ENCODE results near the gene FLNC.
A peak's percentile ranks its signal among the peaks of the same experiment; 100 is the strongest.

FLNC gene

GRCh38 chr7:128831994-128832879, 2.0 kb downstream of the FLNC start:
- DNase-seq (ENCODE audit: low spot score) = no peak

GRCh38 chr7:128832880-128833147, 2.6 kb downstream of the FLNC start:
- DNase-seq (ENCODE audit: low spot score) = no peak

- no peak for DNase-seq (ENCODE audit: low spot score)
Observed at GRCh38 chr7:128833148-128833945, 3.1 kb downstream of the FLNC start.

- no peak for DNase-seq (ENCODE audit: low spot score)
Observed at GRCh38 chr7:128833946-128834325, 3.7 kb downstream of the FLNC start.

GRCh38 chr7:128835231-128835751, 5.1 kb downstream of the FLNC start:
- no peak for DNase-seq (ENCODE audit: low spot score)

- DNase-seq (ENCODE audit: low spot score) = no peak
Observed at GRCh38 chr7:128835790-128836641, 5.8 kb downstream of the FLNC start.

- no peak for DNase-seq (ENCODE audit: low spot score)
Observed at GRCh38 chr7:128836729-128837348, 6.6 kb downstream of the FLNC start.

- no peak for DNase-seq (ENCODE audit: low spot score)
Observed at GRCh38 chr7:128837521-128837921, 7.3 kb downstream of the FLNC start.

- DNase-seq (ENCODE audit: low spot score) = no peak
Observed at GRCh38 chr7:128838109-128838779, 8.0 kb downstream of the FLNC start.

- DNase-seq (ENCODE audit: low spot score) = no peak
Observed at GRCh38 chr7:128838981-128839731, 8.9 kb downstream of the FLNC start.

- no peak for DNase-seq (ENCODE audit: low spot score)
Observed at GRCh38 chr7:128839751-128840177, 9.6 kb downstream of the FLNC start.

GRCh38 chr7:128840326-128841170, 10.3 kb downstream of the FLNC start:
- DNase-seq (ENCODE audit: low spot score) = no peak

GRCh38 chr7:128841171-128841690, 11.0 kb downstream of the FLNC start:
- DNase-seq (ENCODE audit: low spot score) = no peak

- peak; percentile 81 for DNase-seq (ENCODE audit: low spot score)
Observed at GRCh38 chr7:128841921-128842673, 11.9 kb downstream of the FLNC start.

- DNase-seq (ENCODE audit: low spot score) = no peak
Observed at GRCh38 chr7:128842674-128843641, 12.8 kb downstream of the FLNC start.

GRCh38 chr7:128843938-128844621, 13.9 kb downstream of the FLNC start:
- DNase-seq (ENCODE audit: low spot score) = no peak

Data from NAMALWA (cell line).